Measurements from ENCODE around the gene MTERF1. TPM values are rescaled to one million over a fixed set of nuclear protein-coding genes. Genes with fewer than 3 reads are reported as not detected.

Gene MTERF1
- total RNA-seq, 1 experiment from 2014 or later: 13.1 TPM

DNA sequence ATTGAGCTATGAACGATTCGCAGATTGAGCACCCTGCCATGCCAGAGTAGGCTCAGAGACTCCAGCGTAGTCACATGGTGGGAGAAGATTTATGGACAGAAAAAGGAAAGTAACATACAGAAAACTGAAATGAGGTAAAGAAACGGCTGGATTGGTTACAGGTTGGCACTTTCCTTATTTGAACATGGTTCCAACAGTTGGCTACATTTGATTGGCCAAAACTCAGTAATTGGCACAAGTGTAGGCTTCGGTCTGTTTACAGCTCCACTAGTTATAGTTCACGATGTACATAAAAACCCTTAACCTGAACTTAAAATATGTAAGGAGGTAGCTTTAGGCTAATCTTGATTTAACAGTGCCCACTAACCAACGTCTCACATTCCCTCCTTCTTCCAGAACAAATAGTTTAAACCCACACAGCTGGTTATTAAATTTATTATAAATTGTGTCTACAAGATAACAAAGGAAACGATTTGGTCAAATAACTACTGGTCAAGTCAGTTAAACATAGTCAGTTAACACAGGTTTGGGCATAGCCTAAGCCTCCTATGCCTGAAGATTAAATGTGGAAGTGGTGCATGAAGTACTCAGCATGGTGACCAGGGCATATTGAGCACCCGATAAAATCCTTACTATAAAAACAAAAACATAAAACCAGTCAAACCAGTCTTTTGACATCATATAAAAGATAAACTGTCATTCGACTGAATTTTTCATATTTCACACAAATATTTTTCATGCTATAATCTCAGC lies 17.9 kb upstream of the MTERF1 start:
- POLR2A ChIA-PET: no interaction called here
- intact Hi-C loops (cut with micrococcal nuclease): no loop called here
- H3K4me3 ChIP-seq (replicated peaks in 1 of 2; ENCODE audit: low read depth in 1 of 2, low read length in 2 of 2): no peak overlapping the region

More for the DNA sequence above, 17.9 kb upstream of the MTERF1 start:
- TF ChIP-seq POLR2A (IDR thresholded peaks at IDR 0.05; ENCODE audit: borderline replicate concordance, extremely low read depth, insufficient read depth, insufficient read length) (no peak), ZBTB33 (IDR thresholded peaks at IDR 0.05; ENCODE audit: extremely low read depth, insufficient replicate concordance, low read length) (no peak), ZFX (IDR thresholded peaks at IDR 0.05) (no peak), EZH2phosphoT487 (IDR thresholded peaks at IDR 0.05; ENCODE audit: borderline replicate concordance) (no peak), FOSL1 (IDR thresholded peaks at IDR 0.05; ENCODE audit: low read depth) (no peak), YY1 (IDR thresholded peaks at IDR 0.05; ENCODE audit: extremely low read depth, insufficient replicate concordance, low read depth, low read length) (no peak), TCF7L2 (IDR thresholded peaks at IDR 0.05; ENCODE audit: borderline replicate concordance, extremely low read depth, insufficient read depth, insufficient read length) (no peak), EZH2 (IDR thresholded peaks at IDR 0.05) (no peak), SRF (IDR thresholded peaks at IDR 0.05; ENCODE audit: low read depth) (no peak), CBX3 (IDR thresholded peaks at IDR 0.05; ENCODE audit: low read depth) (no peak), SIN3A (IDR thresholded peaks at IDR 0.05; ENCODE audit: low read depth) (no peak), RAD21 (IDR thresholded peaks at IDR 0.05; ENCODE audit: low read depth) (no peak), POLR2AphosphoS5 (IDR thresholded peaks at IDR 0.05; ENCODE audit: low read depth, low read length) (no peak), SP1 (IDR thresholded peaks at IDR 0.05; ENCODE audit: low read depth) (no peak), ZNF274 (IDR thresholded peaks at IDR 0.05; ENCODE audit: low read depth, low read length) (no peak)
- TF ChIP-seq, protein P1, sequence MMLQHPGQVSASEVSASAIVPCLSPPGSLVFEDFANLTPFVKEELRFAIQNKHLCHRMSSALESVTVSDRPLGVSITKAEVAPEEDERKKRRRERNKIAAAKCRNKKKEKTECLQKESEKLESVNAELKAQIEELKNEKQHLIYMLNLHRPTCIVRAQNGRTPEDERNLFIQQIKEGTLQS (IDR thresholded peaks at IDR 0.05): no peak
- TF ChIP-seq, protein P2, sequence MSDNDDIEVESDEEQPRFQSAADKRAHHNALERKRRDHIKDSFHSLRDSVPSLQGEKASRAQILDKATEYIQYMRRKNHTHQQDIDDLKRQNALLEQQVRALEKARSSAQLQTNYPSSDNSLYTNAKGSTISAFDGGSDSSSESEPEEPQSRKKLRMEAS (IDR thresholded peaks at IDR 0.05): no peak
- DNase-seq (ENCODE audit: low read depth, low spot score) (no peak), ATAC-seq (no peak)
- Histone ChIP-seq H3K36me3 (ENCODE audit: control insufficient read depth in 1 of 2, insufficient read depth in 2 of 2, low read length in 2 of 2) (no peaks in the 10 kb centered on the region), H3K27ac (ENCODE audit: low read depth, low read length) (no peak overlapping the region), H3K9me2 (ENCODE audit: insufficient read depth) (no peaks in the 10 kb centered on the region), H2AFZ (ENCODE audit: low read depth, low read length, poor library complexity, severe bottlenecking) (peak overlapping the region; percentile 49), H3K79me2 (ENCODE audit: insufficient read depth, low read length) (no peaks in the 10 kb centered on the region), H3K27me3 (ENCODE audit: insufficient read depth, low read length) (no peaks in the 10 kb centered on the region), H3K4me1 (ENCODE audit: control insufficient read depth in 1 of 2, insufficient read depth in 2 of 2, low read length in 2 of 2) (peaks cover under 1 to 5% of the 10 kb centered on the region in 2 experiments), H4K20me1 (ENCODE audit: insufficient read depth) (no peaks in the 10 kb centered on the region), H3K4me2 (ENCODE audit: low read length) (no peak overlapping the region), H3K9me3 (ENCODE audit: control insufficient read depth in 1 of 2, insufficient read depth in 1 of 2, low read depth in 1 of 2, low read length in 2 of 2) (no peaks in the 10 kb centered on the region), H3K9ac (ENCODE audit: low read length) (no peak overlapping the region)
- RAD21 ChIA-PET (ENCODE audit: low non-redundant PET in 1 of 2, low total read pairs in 2 of 2, uncharacterized antibody in 2 of 2, unreplicated experiment in 2 of 2): no interaction called here
- CTCF ChIA-PET: no interaction called here
- no TSS peak for BruUV-seq (replicated peaks)
